Psoas muscle (tissue), 8 donors: ENCODE measurements around the gene CNTNAP2. TPM values are rescaled to one million over a fixed set of nuclear protein-coding genes. Genes with fewer than 3 reads are reported as not detected.
A peak's percentile ranks its signal among the peaks of the same experiment; 100 is the strongest.

Experiments used
- ATAC-seq, 4 donors: fragments of 200-7000 bp; cut with Tn5 transposase; one replicate each; pipeline ENCODE4 v1.9.1; 2020; ENCODE audit warnings: moderate library complexity in 3 of 4, mild to moderate bottlenecking in 2 of 4
- DNase-seq, 2 donors: peaks; one replicate each; pipeline ENCODE4 v3.0.0-alpha.2; 2020
- H3K27ac ChIP-seq: fragments of 200-600 bp; one replicate; pipeline ENCODE4 v1.8.0; 2022
- H3K27me3 ChIP-seq, 3 donors: fragments of 200-600 bp in 1 of 3; one replicate each; pipeline versions ENCODE4 v1.6.1 to v1.8.0; 2013 to 2022; ENCODE audit warnings: low read length in 2 of 3, mild to moderate bottlenecking in 2 of 3, moderate library complexity in 1 of 3; ENCODE audit not compliant: insufficient read depth in 3 of 3
- H3K36me3 ChIP-seq, 2 donors: fragments of 200-600 bp in 1 of 2; one replicate each; pipeline versions ENCODE4 v1.6.1 to v1.8.0; 2013 to 2022; ENCODE audit warnings: low read depth in 1 of 2, mild to moderate bottlenecking in 1 of 2, moderate library complexity in 1 of 2; ENCODE audit not compliant: insufficient read depth in 1 of 2
- H3K4me1 ChIP-seq: fragments of 200-600 bp; one replicate; pipeline ENCODE4 v1.8.0; 2022
- H3K4me3 ChIP-seq: fragments of 200-600 bp; one replicate; pipeline ENCODE4 v1.8.0; 2022; ENCODE audit warnings: mild to moderate bottlenecking
- H3K9me3 ChIP-seq: fragments of 200-600 bp; one replicate; pipeline ENCODE4 v1.8.0; 2022
- CTCF ChIP-seq: fragments of 200-600 bp; IDR thresholded peaks from one replicate; pipeline ENCODE4 v1.8.0; 2022; ENCODE audit warnings: antibody characterized with exemption
- WGBS, 3 donors: extraction: QIAGEN DNeasy Blood & Tissue Kit; methylation state at CpG; one replicate each; pipeline versions ENCODE4 v1.1.6 to v1.1.7; 2013; 5-methylcytosine and 5-hydroxymethylcytosine counted together
- intact Hi-C, 2 donors: fragments of 100-400 bp; cut with DNase I; formaldehyde crosslinking; loops; one replicate each; pipeline versions ENCODE4 v1.11.0 to v1.14.2; 2022
- polyA plus RNA-seq, 3 donors: library from polyadenylated mRNA; stranded (reverse); fragments of 200-250 nt; gene quantifications; one replicate each; pipeline ENCODE4 v1.2.3, GENCODE V29; 2013
- total RNA-seq, 4 donors: library from RNA; stranded (reverse); fragmentation: NEBNext Ultra II Directional in 2 of 4; extraction: Animal tissue kit (Norgen Biotek cat#: 25700) in 2 of 4; gene quantifications; one replicate each; pipeline versions ENCODE4 v1.2.1 to v1.2.4, GENCODE V29; 2021 to 2023
- donor health status: healthy with polysubstance abuse.
- donor health status: DM: no; HTN: no; CAD: no; lungs with moderate emphysema.
- donor health status: Bipolar disorder and iron deficiency.
- donor health status: healthy.
- donor health status: DM: yes; HTN: yes; CAD: no.
- donor health status: DM: no; HTN: no; CAD: no.
- donor health status: DM: no; HTN: no; CAD: no.
- donor health status: DM: yes; HTN: yes; CAD: no.

The CNTNAP2 gene
- total and polyA plus RNA-seq, 7 donors: 0.01 to 0.13 TPM; not detected in 5

GRCh38 chr7:148275359-148275890 is 2158.8 kb downstream of the CNTNAP2 start:
- Histone ChIP-seq H3K27me3 (no peaks in the 10 kb centered on the region), H3K27ac (no peak overlapping the region), H3K4me1 (no peaks in the 10 kb centered on the region), H3K36me3 (no peaks in the 10 kb centered on the region), H3K4me3 (no peak overlapping the region), H3K9me3 (no peaks in the 10 kb centered on the region)
- ATAC-seq: no peak
- no peak for TF ChIP-seq CTCF
- WGBS, 3 donors: 64 to 80% (median 67%) methylated on average over 4 of the region's 4 CpGs
- intact Hi-C loops: no loop called here
- DNase-seq: no peak

- Histone ChIP-seq H3K9me3 (no peaks in the 10 kb centered on the region), H3K4me1 (no peaks in the 10 kb centered on the region), H3K27ac (no peak overlapping the region), H3K36me3 (no peaks in the 10 kb centered on the region), H3K27me3 (no peaks in the 10 kb centered on the region), H3K4me3 (no peak overlapping the region)
- intact Hi-C loops: no loop called here
- 57 to 63% (median 61%) methylated on average over 11 of the region's 11 CpGs for WGBS, 3 donors
- TF ChIP-seq CTCF: no peak
- ATAC-seq: no peak
- no peak for DNase-seq
Observed at GRCh38 chr7:148276314-148277041, 2159.9 kb downstream of the CNTNAP2 start.

GRCh38 chr7:148277042-148277660 is 2160.6 kb downstream of the CNTNAP2 start:
- Histone ChIP-seq H3K4me3 (no peak overlapping the region), H3K4me1 (no peaks in the 10 kb centered on the region), H3K27me3 (no peaks in the 10 kb centered on the region), H3K9me3 (no peaks in the 10 kb centered on the region), H3K36me3 (no peaks in the 10 kb centered on the region), H3K27ac (no peak overlapping the region)
- TF ChIP-seq CTCF: no peak
- ATAC-seq: no peak
- intact Hi-C loops: no loop called here
- no peak for DNase-seq
- 70 to 71% (median 71%) methylated on average over 10 to 11 of the region's 11 CpGs for WGBS, 3 donors

GRCh38 chr7:148286150-148286549 is 2169.5 kb downstream of the CNTNAP2 start:
- H3K9me3 ChIP-seq: no peaks in the 10 kb centered on the region
- ATAC-seq (no peak), DNase-seq (no peak)
- peak; percentile 13 for TF ChIP-seq CTCF
- no peaks in the 10 kb centered on the region for H3K4me1 ChIP-seq
- WGBS, 3 donors: 7 to 22% (median 20%) methylated on average over 2 of the region's 2 CpGs
- no peak overlapping the region for H3K27ac ChIP-seq
- intact Hi-C loops: no loop called here
- H3K36me3 ChIP-seq: no peaks in the 10 kb centered on the region
- no peaks in the 10 kb centered on the region for H3K27me3 ChIP-seq
- no peak overlapping the region for H3K4me3 ChIP-seq
